ENCODE data around the gene FSIP1. TPM values are rescaled to one million over a fixed set of nuclear protein-coding genes. Genes with fewer than 3 reads are reported as not detected.

Gene FSIP1
- total and polyA plus RNA-seq, 9 of the 15 experiments (the other 6 are each of a cell fraction or from before 2014, with no cell fraction given) = 0.07 to 0.51 (median 0.29) TPM

DNA sequence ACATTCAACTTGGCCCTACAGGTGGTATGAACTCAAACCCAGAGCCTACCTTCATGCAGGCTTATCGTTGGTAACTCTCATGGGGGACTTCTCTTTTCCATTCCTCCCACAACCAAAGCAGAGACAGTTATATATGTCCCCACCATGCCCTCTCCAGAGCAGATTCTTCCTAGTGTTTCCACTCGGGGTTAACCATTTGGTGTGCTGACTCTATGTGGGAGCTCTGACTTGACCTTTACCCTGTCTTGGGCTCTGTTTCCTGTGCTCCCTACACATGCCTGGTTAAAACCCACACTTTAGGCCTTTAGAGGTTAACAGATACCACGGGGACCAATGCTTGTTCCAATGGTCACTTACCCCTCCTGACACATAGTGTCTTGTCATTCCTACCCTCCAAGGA lies 80.7 kb downstream of the FSIP1 start (continued):
- TF ChIP-seq ZBTB49 (CRISPR knock-in tag; IDR thresholded peaks at IDR 0.05; ENCODE audit: borderline replicate concordance) (no peak), CHD4 (IDR thresholded peaks at IDR 0.05; ENCODE audit: insufficient read depth, insufficient replicate concordance, low read depth, low read length, poor library complexity, severe bottlenecking) (no peak), MBD2 (IDR thresholded peaks at IDR 0.05; ENCODE audit: borderline replicate concordance, low read depth) (no peak), NRF1 (conservative IDR thresholded peaks at IDR 0.05 in 1 of 2, IDR thresholded peaks at IDR 0.05 in 1 of 2) (no peak), ELF1 (tag; IDR thresholded peaks at IDR 0.05) (no peak), CHD1 (IDR thresholded peaks at IDR 0.05; ENCODE audit: low read length) (no peak), ZFP30 (CRISPR knock-in tag; IDR thresholded peaks at IDR 0.05; ENCODE audit: borderline replicate concordance) (no peak), DMBX1 (CRISPR knock-in tag; IDR thresholded peaks at IDR 0.05; ENCODE audit: borderline replicate concordance) (peak; percentile 66; the same call in 1 of the 2 replicates), NR2F6 (CRISPR knock-in tag; IDR thresholded peaks at IDR 0.05) (no peak), ZNF398 (CRISPR knock-in tag; IDR thresholded peaks at IDR 0.05) (no peak), PHF21A (IDR thresholded peaks at IDR 0.05; ENCODE audit: borderline replicate concordance, low read depth) (no peak), ATF7 (IDR thresholded peaks at IDR 0.05) (no peak), JUNB (CRISPR knock-in tag; conservative IDR thresholded peaks at IDR 0.05) (no peak), SRSF9 (IDR thresholded peaks at IDR 0.05; ENCODE audit: borderline replicate concordance, low read depth, low read length) (no peak)
- TF ChIP-seq, protein P1, sequence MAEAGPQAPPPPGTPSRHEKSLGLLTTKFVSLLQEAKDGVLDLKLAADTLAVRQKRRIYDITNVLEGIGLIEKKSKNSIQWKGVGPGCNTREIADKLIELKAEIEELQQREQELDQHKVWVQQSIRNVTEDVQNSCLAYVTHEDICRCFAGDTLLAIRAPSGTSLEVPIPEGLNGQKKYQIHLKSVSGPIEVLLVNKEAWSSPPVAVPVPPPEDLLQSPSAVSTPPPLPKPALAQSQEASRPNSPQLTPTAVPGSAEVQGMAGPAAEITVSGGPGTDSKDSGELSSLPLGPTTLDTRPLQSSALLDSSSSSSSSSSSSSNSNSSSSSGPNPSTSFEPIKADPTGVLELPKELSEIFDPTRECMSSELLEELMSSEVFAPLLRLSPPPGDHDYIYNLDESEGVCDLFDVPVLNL (CRISPR knock-in tag; IDR thresholded peaks at IDR 0.05; ENCODE audit: low read depth) = no peak

Data from K562 (cell line).